OCI-LY7 (cell line): ENCODE results near the gene DOCK3. TPM values are rescaled to one million over a fixed set of nuclear protein-coding genes. Genes with fewer than 3 reads are reported as not detected.

ENCODE experiments used
- microRNA-seq: library from miRNA; unstranded; fragments of <30 nt; microRNA quantifications from one replicate; pipeline ENCODE4 v1.2.0, GENCODE V29; 2022; ENCODE audit warnings: borderline replicate concordance
- small RNA-seq: library from RNA; depleted of rRNA; stranded (forward); fragments of <200 nt; gene quantifications from one replicate; pipeline ENCODE3, GENCODE V24; 2014
- total RNA-seq, 2 experiments: library from RNA; depleted of rRNA in 1 of 2; stranded (reverse); fragments of >200 nt in 1 of 2; shearing (Covaris generic) in 1 of 2; gene quantifications; 2 replicates each; pipeline ENCODE4 v1.2.3, GENCODE V29; 2014 to 2022

The DOCK3 gene
- total RNA-seq, 2 experiments from 2014 or later, result not detected

Small RNA genes within 50 kb of the gene (microRNA-seq; reads per million reads assigned to microRNA genes)
- gene MIR4787, result not detected

Small RNA genes within 50 kb of the gene (small RNA-seq; reads per million reads assigned to genes)
- gene MIR4787, result not detected
- gene PPIAP69, result not detected

Other genes starting within 250 kb of the DOCK3 start
- gene CACNA2D2, start 171.3 kb upstream of the DOCK3 start, total RNA-seq (2014; rRNA removed; shearing (Covaris generic)), result 0.09 TPM in 1 of 2 replicates, not detected in the other
- gene CACNA2D2, start 171.3 kb upstream of the DOCK3 start, total RNA-seq (2022), result 0.21 and 0.28 TPM in 2 replicates
- gene C3orf18, start 107.2 kb upstream of the DOCK3 start, total RNA-seq (2014; rRNA removed; shearing (Covaris generic)), result 3.9 and 8.0 TPM in 2 replicates
- gene C3orf18, start 107.2 kb upstream of the DOCK3 start, total RNA-seq (2022), result 8.0 and 9.5 TPM in 2 replicates
- gene HEMK1, start 105.4 kb upstream of the DOCK3 start, total RNA-seq (2014; rRNA removed; shearing (Covaris generic)), result 18.9 and 19.3 TPM in 2 replicates
- 27.4 and 30.1 TPM in 2 replicates for gene HEMK1, start 105.4 kb upstream of the DOCK3 start, total RNA-seq (2022)
- gene CISH, start 63.2 kb upstream of the DOCK3 start, total RNA-seq (2014; rRNA removed; shearing (Covaris generic)), result 0.05 TPM in 1 of 2 replicates, not detected in the other
- not detected in 2 replicates for gene CISH, start 63.2 kb upstream of the DOCK3 start, total RNA-seq (2022)
- 17.5 and 24.1 TPM in 2 replicates for gene MAPKAPK3, start 57.8 kb upstream of the DOCK3 start, total RNA-seq (2014; rRNA removed; shearing (Covaris generic))
- gene MAPKAPK3, start 57.8 kb upstream of the DOCK3 start, total RNA-seq (2022), result 20.3 and 25.2 TPM in 2 replicates